ENCODE results near the gene PGF. TPM values are rescaled to one million over a fixed set of nuclear protein-coding genes. Genes with fewer than 3 reads are reported as not detected.

The PGF gene
- polyA plus RNA-seq, 1 donor (not counting 4 experiments of a cell fraction or from before 2014, with no cell fraction given): 16.5 TPM

- H3K9me3 ChIP-seq (ENCODE audit: control insufficient read depth, low read depth, low read length): no peaks in the 10 kb centered on the region
- no peak for DNase-seq (ENCODE audit: low read depth, low spot score)
- H3K9ac ChIP-seq (ENCODE audit: control insufficient read depth, extremely low read depth, insufficient read depth, low read length): peak within 1 kb of the TSS; percentile 72
- dilution Hi-C loops (cut with MboI; ENCODE audit: extremely low pct_ligation_motif_present, low sequenced_read_pairs): no loop called here
- TF ChIP-seq, protein P1, sequence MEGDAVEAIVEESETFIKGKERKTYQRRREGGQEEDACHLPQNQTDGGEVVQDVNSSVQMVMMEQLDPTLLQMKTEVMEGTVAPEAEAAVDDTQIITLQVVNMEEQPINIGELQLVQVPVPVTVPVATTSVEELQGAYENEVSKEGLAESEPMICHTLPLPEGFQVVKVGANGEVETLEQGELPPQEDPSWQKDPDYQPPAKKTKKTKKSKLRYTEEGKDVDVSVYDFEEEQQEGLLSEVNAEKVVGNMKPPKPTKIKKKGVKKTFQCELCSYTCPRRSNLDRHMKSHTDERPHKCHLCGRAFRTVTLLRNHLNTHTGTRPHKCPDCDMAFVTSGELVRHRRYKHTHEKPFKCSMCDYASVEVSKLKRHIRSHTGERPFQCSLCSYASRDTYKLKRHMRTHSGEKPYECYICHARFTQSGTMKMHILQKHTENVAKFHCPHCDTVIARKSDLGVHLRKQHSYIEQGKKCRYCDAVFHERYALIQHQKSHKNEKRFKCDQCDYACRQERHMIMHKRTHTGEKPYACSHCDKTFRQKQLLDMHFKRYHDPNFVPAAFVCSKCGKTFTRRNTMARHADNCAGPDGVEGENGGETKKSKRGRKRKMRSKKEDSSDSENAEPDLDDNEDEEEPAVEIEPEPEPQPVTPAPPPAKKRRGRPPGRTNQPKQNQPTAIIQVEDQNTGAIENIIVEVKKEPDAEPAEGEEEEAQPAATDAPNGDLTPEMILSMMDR (optimal IDR thresholded peaks at IDR 0.05 in 1 of 3, IDR thresholded peaks at IDR 0.05 in 1 of 3, conservative IDR thresholded peaks at IDR 0.05 in 1 of 3; ENCODE audit: extremely low read depth in 1 of 3, insufficient read depth in 2 of 3, low read length in 3 of 3): no peak
- no peak for TF ChIP-seq EZH2 (IDR thresholded peaks at IDR 0.05; ENCODE audit: low read length)
- H3K36me3 ChIP-seq (ENCODE audit: control insufficient read depth in 2 of 2, extremely low read depth in 1 of 2, insufficient read depth in 2 of 2, low read length in 2 of 2): no peaks in the 10 kb centered on the region
- H3K4me1 ChIP-seq (ENCODE audit: control insufficient read depth, extremely low read depth, insufficient read depth, low read length): peaks cover under 1% of the 10 kb centered on the region
- FAIRE-seq: no peak
- H3K27me3 ChIP-seq (ENCODE audit: control insufficient read depth, extremely low read depth, insufficient read depth, low read length): no peaks in the 10 kb centered on the region
- H3K9me1 ChIP-seq (ENCODE audit: control insufficient read depth, extremely low read depth, insufficient read depth, low read length): no peaks in the 10 kb centered on the region
- no peaks in the 10 kb centered on the region for H4K20me1 ChIP-seq (ENCODE audit: control insufficient read depth, extremely low read depth, insufficient read depth, low read length)
- peak within 1 kb of the TSS; percentile 71 for H2AFZ ChIP-seq (ENCODE audit: control insufficient read depth, low read length)
- no peaks in the 10 kb centered on the region for H3K79me2 ChIP-seq (ENCODE audit: control insufficient read depth, insufficient read depth, low read length)
- H3K27ac ChIP-seq (ENCODE audit: control insufficient read depth, insufficient read depth, low read length): no peak within 1 kb of the TSS
- peak within 1 kb of the TSS; percentile 74 for H3K4me2 ChIP-seq (ENCODE audit: control insufficient read depth, extremely low read depth, insufficient read depth, low read depth, low read length)
- peak within 1 kb of the TSS; percentile 51 to 69 (median 68) for H3K4me3 ChIP-seq (ENCODE audit: control insufficient read depth in 2 of 3, extremely low read depth in 1 of 3, insufficient read depth in 2 of 3, low read depth in 1 of 3, low read length in 3 of 3)
Observed at GRCh38 chr14:74922752-74923401, 32.5 kb downstream of the PGF start, which contains the start of gene RPS6KL1. RPS6KL1 (minus strand) TSS chr14:74923260; CDS start chr14:74921541, 1,719 bp downstream.

DNA sequence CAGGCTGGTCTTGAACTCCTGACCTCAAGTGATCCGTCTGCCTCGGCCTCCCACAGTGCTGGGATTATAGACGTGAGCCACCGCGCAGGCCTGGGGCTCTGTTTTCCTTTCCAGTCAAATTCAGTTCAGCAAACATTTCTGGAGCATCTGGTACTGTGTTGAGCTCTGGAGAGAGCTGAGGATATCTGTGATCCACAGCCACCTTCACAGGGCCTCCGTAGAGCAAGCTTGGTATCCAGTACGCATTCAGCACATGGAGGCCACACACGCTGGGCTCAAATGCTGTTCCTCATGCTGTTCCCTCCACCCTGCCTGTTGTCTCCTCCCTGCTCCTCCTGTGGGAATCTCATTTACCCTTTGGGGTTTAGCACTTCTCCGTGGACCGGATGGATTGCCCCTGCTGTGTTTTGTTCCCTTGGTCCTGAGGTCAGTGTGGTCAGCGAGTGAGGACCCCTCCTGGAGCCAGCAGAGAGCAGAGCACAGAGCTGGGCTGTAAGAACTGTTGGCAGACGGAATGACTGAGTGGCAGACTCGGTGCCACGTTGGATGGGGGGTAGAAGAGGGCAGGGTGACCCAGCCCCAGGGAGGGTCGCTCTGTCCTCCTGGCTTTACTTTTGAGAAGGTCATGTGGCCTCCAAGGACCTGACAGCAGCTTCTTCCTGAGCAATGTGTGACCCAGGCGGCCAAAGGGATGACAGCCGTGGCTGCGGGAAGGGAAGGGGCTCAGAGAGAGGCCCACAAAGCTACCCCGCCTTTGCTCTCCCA, 33.2 kb downstream of the PGF start:
- no peak for DNase-seq (ENCODE audit: low read depth, low spot score)
- H3K9ac ChIP-seq (ENCODE audit: control insufficient read depth, extremely low read depth, insufficient read depth, low read length): peak overlapping the region; percentile 72
- dilution Hi-C loops (cut with MboI; ENCODE audit: extremely low pct_ligation_motif_present, low sequenced_read_pairs): no loop called here
- peak overlapping the region; percentile 71 for H2AFZ ChIP-seq (ENCODE audit: control insufficient read depth, low read length)
- no peak for TF ChIP-seq EZH2 (IDR thresholded peaks at IDR 0.05; ENCODE audit: low read length)
- TF ChIP-seq, protein P1 (optimal IDR thresholded peaks at IDR 0.05 in 1 of 3, IDR thresholded peaks at IDR 0.05 in 1 of 3, conservative IDR thresholded peaks at IDR 0.05 in 1 of 3; ENCODE audit: extremely low read depth in 1 of 3, insufficient read depth in 2 of 3, low read length in 3 of 3): no peak
- H3K27me3 ChIP-seq (ENCODE audit: control insufficient read depth, extremely low read depth, insufficient read depth, low read length): no peaks in the 10 kb centered on the region
- no peaks in the 10 kb centered on the region for H3K9me3 ChIP-seq (ENCODE audit: control insufficient read depth, low read depth, low read length)
- peak overlapping the region; percentile 74 for H3K4me2 ChIP-seq (ENCODE audit: control insufficient read depth, extremely low read depth, insufficient read depth, low read depth, low read length)
- no peaks in the 10 kb centered on the region for H3K9me1 ChIP-seq (ENCODE audit: control insufficient read depth, extremely low read depth, insufficient read depth, low read length)
- H3K4me1 ChIP-seq (ENCODE audit: control insufficient read depth, extremely low read depth, insufficient read depth, low read length): peaks cover 7% of the 10 kb centered on the region
- no peaks in the 10 kb centered on the region for H3K36me3 ChIP-seq (ENCODE audit: control insufficient read depth in 2 of 2, extremely low read depth in 1 of 2, insufficient read depth in 2 of 2, low read length in 2 of 2)
- no peak for FAIRE-seq
- H4K20me1 ChIP-seq (ENCODE audit: control insufficient read depth, extremely low read depth, insufficient read depth, low read length): no peaks in the 10 kb centered on the region
- no peak overlapping the region for H3K27ac ChIP-seq (ENCODE audit: control insufficient read depth, insufficient read depth, low read length)
- peak overlapping the region in 2 of 3 experiments; percentile 51 to 69 for H3K4me3 ChIP-seq (ENCODE audit: control insufficient read depth in 2 of 3, extremely low read depth in 1 of 3, insufficient read depth in 2 of 3, low read depth in 1 of 3, low read length in 3 of 3)
- no peaks in the 10 kb centered on the region for H3K79me2 ChIP-seq (ENCODE audit: control insufficient read depth, insufficient read depth, low read length)

Data from keratinocyte (primary cell).